ENCODE results near the gene CHD9NB. TPM values are rescaled to one million over a fixed set of nuclear protein-coding genes. Genes with fewer than 3 reads are reported as not detected.
A peak's percentile ranks its signal among the peaks of the same experiment; 100 is the strongest.
"Not testable (repeated sequence)": the region's sequence is repeated elsewhere in the genome, so short reads cannot be mapped to it uniquely, and the experiment has no call there.

The CHD9NB gene
- total RNA-seq, 2 experiments from 2014 or later, result 0.17 to 0.42 TPM

GRCh38 chr16:53058441-53058840, 5.7 kb upstream of the CHD9NB start:
- peak overlapping the region; percentile 26 for H3K27ac Mint-ChIP-seq
- peaks cover 28% of the 10 kb centered on the region for H3K4me1 Mint-ChIP-seq

GRCh38 chr16:53057658-53058057, 5.0 kb upstream of the CHD9NB start:
- POLR2A ChIA-PET, result no interaction called here
- Mint-ChIP-seq H3K4me3 (no peak overlapping the region), H3K27ac (no peak overlapping the region), H3K4me1 (peaks cover 32% of the 10 kb centered on the region), H3K9me3 (no peaks in the 10 kb centered on the region), H3K36me3 (peaks cover 4% of the 10 kb centered on the region), H3K27me3 (no peaks in the 10 kb centered on the region)
- ATAC-seq (ENCODE audit: low read depth) (no peak), DNase-seq (no peak)

More at GRCh38 chr16:53058441-53058840, 5.7 kb upstream of the CHD9NB start:
- H3K4me3 Mint-ChIP-seq, result no peak overlapping the region
- no peak for DNase-seq
- no peaks in the 10 kb centered on the region for H3K27me3 Mint-ChIP-seq
- peaks cover 4% of the 10 kb centered on the region for H3K36me3 Mint-ChIP-seq
- H3K9me3 Mint-ChIP-seq, result no peaks in the 10 kb centered on the region
- POLR2A ChIA-PET, result no interaction called here
- ATAC-seq (ENCODE audit: low read depth), result no peak

- POLR2A ChIA-PET, result interaction anchor here (1.3 kb wide), 1 partner anchor 401 kb away, joined by 3 read pairs; no protein-coding TSS in a partner anchor
- Mint-ChIP-seq H3K27ac (no peak overlapping the region), H3K27me3 (no peaks in the 10 kb centered on the region), H3K4me3 (no peak overlapping the region), H3K4me1 (peaks cover 30% of the 10 kb centered on the region), H3K9me3 (no peaks in the 10 kb centered on the region), H3K36me3 (peaks cover 4% of the 10 kb centered on the region)
- DNase-seq (no peak), ATAC-seq (ENCODE audit: low read depth) (no peak)
Measured at GRCh38 chr16:53056392-53056881, 3.7 kb upstream of the CHD9NB start.

- Mint-ChIP-seq H3K4me1 (peaks cover 27% of the 10 kb centered on the region), H3K27ac (peak overlapping the region; percentile 81), H3K4me3 (peak overlapping the region; percentile 84), H3K36me3 (peaks cover 4% of the 10 kb centered on the region), H3K27me3 (no peaks in the 10 kb centered on the region), H3K9me3 (no peaks in the 10 kb centered on the region)
- no peak for ATAC-seq (ENCODE audit: low read depth)
- POLR2A ChIA-PET, result interaction anchor here (0.7 to 1.6 kb wide), 6 partner anchors 12 to 401 kb away, joined by 3 to 12 read pairs (median 4); no protein-coding TSS in a partner anchor
- no peak for DNase-seq
Measured at GRCh38 chr16:53055541-53056391, 3.1 kb upstream of the CHD9NB start.

- Mint-ChIP-seq H3K4me1 (peaks cover 27% of the 10 kb centered on the region), H3K9me3 (no peaks in the 10 kb centered on the region), H3K27me3 (no peaks in the 10 kb centered on the region), H3K4me3 (peak within 1 kb of the TSS; percentile 84), H3K36me3 (peaks cover 4% of the 10 kb centered on the region), H3K27ac (peak within 1 kb of the TSS; percentile 82)
- DNase-seq (peak; percentile 88), ATAC-seq (ENCODE audit: low read depth) (peak; percentile 93)
- POLR2A ChIA-PET, result interaction anchor here (0.6 to 1.6 kb wide), 8 partner anchors 11 to 402 kb away, joined by 3 to 12 read pairs (median 4); no protein-coding TSS in a partner anchor
Measured at GRCh38 chr16:53054670-53055485, 2.2 kb upstream of the CHD9NB start, which contains the start of gene CHD9. TSS of gene CHD9 (plus strand) at chr16:53054991. CDS start at chr16:53156090, 101,099 bp downstream.

GRCh38 chr16:53053967-53054669, 1.4 kb upstream of the CHD9NB start:
- POLR2A ChIA-PET, result interaction anchor here (0.6 to 1.6 kb wide), 6 partner anchors 14 to 229 kb away, joined by 3 to 12 read pairs (median 4); no protein-coding TSS in a partner anchor
- Mint-ChIP-seq H3K4me3 (peak overlapping the region; percentile 84), H3K9me3 (no peaks in the 10 kb centered on the region), H3K27ac (peak overlapping the region; percentile 82), H3K36me3 (peaks cover 4% of the 10 kb centered on the region), H3K4me1 (peaks cover 27% of the 10 kb centered on the region), H3K27me3 (no peaks in the 10 kb centered on the region)
- ATAC-seq (ENCODE audit: low read depth) (peak; percentile 57), DNase-seq (no peak)

GRCh38 chr16:53051255-53051654, 1.4 kb downstream of the CHD9NB start:
- H3K36me3 Mint-ChIP-seq; H3K27ac Mint-ChIP-seq; H3K27me3 Mint-ChIP-seq; POLR2A ChIA-PET; DNase-seq; H3K4me3 Mint-ChIP-seq; ATAC-seq (ENCODE audit: low read depth); H3K9me3 Mint-ChIP-seq: not testable (repeated sequence)
- peaks cover 17% of the 10 kb centered on the region for H3K4me1 Mint-ChIP-seq

- ATAC-seq (ENCODE audit: low read depth), result no peak
- H3K27ac Mint-ChIP-seq, result no peak overlapping the region
- no peaks in the 10 kb centered on the region for H3K36me3 Mint-ChIP-seq
- peaks cover 9% of the 10 kb centered on the region for H3K4me1 Mint-ChIP-seq
- H3K9me3 Mint-ChIP-seq, result no peaks in the 10 kb centered on the region
- POLR2A ChIA-PET, result no interaction called here
- H3K27me3 Mint-ChIP-seq, result peaks cover 8% of the 10 kb centered on the region
- H3K4me3 Mint-ChIP-seq, result no peak overlapping the region
- no peak for DNase-seq
Measured at GRCh38 chr16:53048139-53048915, 4.4 kb downstream of the CHD9NB start.

GRCh38 chr16:53047515-53047914, 5.2 kb downstream of the CHD9NB start:
- H3K9me3 Mint-ChIP-seq; DNase-seq; H3K36me3 Mint-ChIP-seq; H3K27ac Mint-ChIP-seq; POLR2A ChIA-PET; H3K4me3 Mint-ChIP-seq; H3K4me1 Mint-ChIP-seq; ATAC-seq (ENCODE audit: low read depth): not testable (repeated sequence)
- peaks cover 15% of the 10 kb centered on the region for H3K27me3 Mint-ChIP-seq

GRCh38 chr16:53045341-53046220, 7.1 kb downstream of the CHD9NB start:
- H3K27ac Mint-ChIP-seq, result no peak overlapping the region
- DNase-seq (no peak), ATAC-seq (ENCODE audit: low read depth) (no peak)
- peaks cover 15% of the 10 kb centered on the region for H3K27me3 Mint-ChIP-seq
- no peaks in the 10 kb centered on the region for H3K9me3 Mint-ChIP-seq
- H3K36me3 Mint-ChIP-seq, result no peaks in the 10 kb centered on the region
- no peaks in the 10 kb centered on the region for H3K4me1 Mint-ChIP-seq
- POLR2A ChIA-PET, result no interaction called here
- no peak overlapping the region for H3K4me3 Mint-ChIP-seq

- DNase-seq, result no peak
- POLR2A ChIA-PET, result interaction anchor here (0.8 kb wide), 1 partner anchor 11 kb away, joined by 3 read pairs; no protein-coding TSS in a partner anchor
- no peak for ATAC-seq (ENCODE audit: low read depth)
- H3K4me3 Mint-ChIP-seq, result no peak overlapping the region
- peaks cover 15% of the 10 kb centered on the region for H3K27me3 Mint-ChIP-seq
- no peaks in the 10 kb centered on the region for H3K9me3 Mint-ChIP-seq
- no peaks in the 10 kb centered on the region for H3K36me3 Mint-ChIP-seq
- no peaks in the 10 kb centered on the region for H3K4me1 Mint-ChIP-seq
- no peak overlapping the region for H3K27ac Mint-ChIP-seq
Measured at GRCh38 chr16:53043986-53044601, 8.6 kb downstream of the CHD9NB start.

Data from activated naive CD8-positive, alpha-beta T cell treated with anti-CD3 and anti-CD28 coated beads, Interleukin-2, amount 10 ng/mL, durations not matched to agents 7 days and 5 days (primary cell).